Measurements from ENCODE around the gene DVL2.

DNA sequence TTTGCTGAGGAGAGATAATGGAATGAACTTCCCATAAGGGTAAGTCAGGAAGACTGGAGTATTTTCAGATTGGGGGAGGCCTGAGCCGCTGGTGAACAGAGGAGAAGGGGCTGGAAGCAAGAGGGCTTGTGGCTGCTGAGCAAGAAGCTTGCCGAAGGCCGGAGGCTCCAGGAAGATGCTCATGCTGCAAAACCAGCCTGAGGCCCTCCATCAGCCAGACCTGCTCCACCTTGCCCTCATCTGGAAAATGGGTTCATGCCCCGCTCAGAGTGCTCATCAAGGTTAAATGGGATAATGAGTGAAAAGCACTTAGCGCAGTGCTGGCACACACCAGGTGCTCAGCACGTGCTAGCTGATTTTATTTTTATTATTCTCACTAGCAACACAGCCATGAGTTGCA, 49.7 kb downstream of the DVL2 start:
- TF ChIP-seq EP300 (IDR thresholded peaks at IDR 0.05) = no peak
- TF ChIP-seq POLR2A (IDR thresholded peaks at IDR 0.05) = no peak
- TF ChIP-seq, protein P1, sequence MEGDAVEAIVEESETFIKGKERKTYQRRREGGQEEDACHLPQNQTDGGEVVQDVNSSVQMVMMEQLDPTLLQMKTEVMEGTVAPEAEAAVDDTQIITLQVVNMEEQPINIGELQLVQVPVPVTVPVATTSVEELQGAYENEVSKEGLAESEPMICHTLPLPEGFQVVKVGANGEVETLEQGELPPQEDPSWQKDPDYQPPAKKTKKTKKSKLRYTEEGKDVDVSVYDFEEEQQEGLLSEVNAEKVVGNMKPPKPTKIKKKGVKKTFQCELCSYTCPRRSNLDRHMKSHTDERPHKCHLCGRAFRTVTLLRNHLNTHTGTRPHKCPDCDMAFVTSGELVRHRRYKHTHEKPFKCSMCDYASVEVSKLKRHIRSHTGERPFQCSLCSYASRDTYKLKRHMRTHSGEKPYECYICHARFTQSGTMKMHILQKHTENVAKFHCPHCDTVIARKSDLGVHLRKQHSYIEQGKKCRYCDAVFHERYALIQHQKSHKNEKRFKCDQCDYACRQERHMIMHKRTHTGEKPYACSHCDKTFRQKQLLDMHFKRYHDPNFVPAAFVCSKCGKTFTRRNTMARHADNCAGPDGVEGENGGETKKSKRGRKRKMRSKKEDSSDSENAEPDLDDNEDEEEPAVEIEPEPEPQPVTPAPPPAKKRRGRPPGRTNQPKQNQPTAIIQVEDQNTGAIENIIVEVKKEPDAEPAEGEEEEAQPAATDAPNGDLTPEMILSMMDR (IDR thresholded peaks at IDR 0.05) = no peak

Data from stomach (tissue), 4 donors.